HEK293T (cell line): ENCODE data around the gene ZNF750.

ENCODE experiments used
- BHLHE40 ChIP-seq: fragments of 450-650 bp; IDR thresholded peaks from 2 replicates; pipeline ENCODE4 v1.6.1; 2016; ENCODE audit warnings: mild to moderate bottlenecking, moderate library complexity, borderline replicate concordance
- CTBP1 ChIP-seq: fragments of 450-650 bp; IDR thresholded peaks from 2 replicates; pipeline ENCODE4 v1.6.1; 2016; ENCODE audit warnings: borderline replicate concordance
- ELF4 ChIP-seq: fragments of 450-650 bp; IDR thresholded peaks from 2 replicates; pipeline ENCODE4 v1.6.1; 2017; ENCODE audit warnings: antibody characterized with exemption
- FOXA1 ChIP-seq: fragments of 450-650 bp; IDR thresholded peaks from 2 replicates; pipeline ENCODE4 v1.6.1; 2016; ENCODE audit warnings: mild to moderate bottlenecking
- FOXK2 ChIP-seq: fragments of 450-650 bp; IDR thresholded peaks from 2 replicates; pipeline ENCODE4 v1.6.1; 2016; ENCODE audit warnings: mild to moderate bottlenecking
- FOXM1 ChIP-seq: fragments of 450-650 bp; IDR thresholded peaks from 2 replicates; pipeline ENCODE4 v1.6.1; 2017; ENCODE audit warnings: mild to moderate bottlenecking, borderline replicate concordance
- L3MBTL2 ChIP-seq: fragments of 450-650 bp; conservative IDR thresholded peaks from 2 replicates; pipeline ENCODE4 v1.6.1; 2016; ENCODE audit warnings: mild to moderate bottlenecking
- LEF1 ChIP-seq: fragments of 450-650 bp; IDR thresholded peaks from 2 replicates; pipeline ENCODE4 v1.6.1; 2017; ENCODE audit warnings: mild to moderate bottlenecking, borderline replicate concordance
- NFRKB ChIP-seq: fragments of 450-650 bp; IDR thresholded peaks from 2 replicates; pipeline ENCODE4 v1.6.1; 2016; ENCODE audit warnings: mild to moderate bottlenecking, moderate library complexity
- PKNOX1 ChIP-seq: fragments of 450-650 bp; IDR thresholded peaks from 2 replicates; pipeline ENCODE4 v1.6.1; 2016
- SP1 ChIP-seq: fragments of 450-650 bp; IDR thresholded peaks from 2 replicates; pipeline ENCODE4 v1.6.1; 2017
- SUZ12 ChIP-seq: fragments of 450-650 bp; IDR thresholded peaks from 2 replicates; pipeline ENCODE4 v1.6.1; 2016; ENCODE audit warnings: mild to moderate bottlenecking
- TARDBP ChIP-seq: fragments of 450-650 bp; IDR thresholded peaks from 2 replicates; pipeline ENCODE4 v1.6.1; 2016
- ZNF384 ChIP-seq: fragments of 450-650 bp; IDR thresholded peaks from 2 replicates; pipeline ENCODE4 v1.6.1; 2016

GRCh38 chr17:82883419-82884031 is 43.7 kb upstream of the ZNF750 start:
- TF ChIP-seq FOXA1 (no peak), ELF4 (no peak), FOXM1 (no peak), FOXK2 (no peak), ZNF384 (no peak), PKNOX1 (no peak), BHLHE40 (no peak), SP1 (no peak), TARDBP (no peak), SUZ12 (no peak), LEF1 (no peak), CTBP1 (no peak), L3MBTL2 (no peak), NFRKB (no peak)
